Panc1 (cell line): Measurements from ENCODE around the gene THBS2. TPM values are rescaled to one million over a fixed set of nuclear protein-coding genes. Genes with fewer than 3 reads are reported as not detected.

ENCODE experiments used
- ATAC-seq: fragments of 200-7000 bp; cut with Tn5 transposase; 2 replicates; pipeline ENCODE4 v1.9.1; 2020; ENCODE audit warnings: mild to moderate bottlenecking, moderate library complexity
- BruUV-seq: library from RNA; stranded (reverse); fragments of 400-500 nt; replicated peaks from 2 replicates; lab custom pipeline; 2021; lab: Mats Ljungman, UMichigan
- CTCF ChIA-PET: fragments of 300-600 bp; sonication (Branson Sonifier 250); formaldehyde crosslinking; loops from one replicate; lab custom pipeline; 2022; ENCODE audit warnings: antibody characterized with exemption; lab: Charles Lee
- POLR2A ChIA-PET: fragments of 300-600 bp; sonication (Branson Sonifier 250); formaldehyde crosslinking; loops from one replicate; lab custom pipeline; 2022; ENCODE audit warnings: antibody characterized with exemption; lab: Charles Lee
- DNase-seq: peaks from one replicate; pipeline ENCODE4 v3.0.0-alpha.2; 2010; ENCODE audit warnings: low read depth, low spot score
- H3K27ac ChIP-seq: 2 replicates; pipeline ENCODE4 v1.5.1; 2011; ENCODE audit warnings: mild to moderate bottlenecking, low read length, inconsistent platforms
- H3K27me3 ChIP-seq: fragments of 200-500 bp; sonication (Bioruptor generic); 2 replicates; pipeline ENCODE4 v1.6.0; 2014; ENCODE audit warnings: low read length, inconsistent platforms; ENCODE audit not compliant: control insufficient read depth, insufficient read depth
- H3K36me3 ChIP-seq: fragments of 200-500 bp; sonication (Bioruptor generic); 2 replicates; pipeline ENCODE4 v1.5.1; 2014; ENCODE audit warnings: inconsistent platforms, mild to moderate bottlenecking, low read length, moderate library complexity; ENCODE audit not compliant: control insufficient read depth, insufficient read depth
- H3K4me1 ChIP-seq: 2 replicates; pipeline ENCODE4 v1.5.1; 2011; ENCODE audit warnings: inconsistent platforms, mild to moderate bottlenecking, low read length, moderate library complexity; ENCODE audit not compliant: control insufficient read depth, insufficient read depth
- H3K4me3 ChIP-seq, 2 experiments: 2 replicates each; pipeline ENCODE4 v1.5.1; 2011 to 2012; ENCODE audit warnings: low read depth in 2 of 2, low read length in 2 of 2, mild to moderate bottlenecking in 2 of 2, inconsistent platforms in 1 of 2, moderate library complexity in 1 of 2
- H3K9me3 ChIP-seq: fragments of 200-500 bp; sonication (Bioruptor generic); 2 replicates; pipeline ENCODE4 v1.5.1; 2014; ENCODE audit warnings: low read depth, mild to moderate bottlenecking, inconsistent platforms, low read length, moderate library complexity; ENCODE audit not compliant: control insufficient read depth, insufficient read depth
- CTCF ChIP-seq: fragments of 450-650 bp; IDR thresholded peaks from 2 replicates; pipeline ENCODE4 v1.5.1; 2017; ENCODE audit warnings: mild to moderate bottlenecking
- POLR2AphosphoS5 ChIP-seq: IDR thresholded peaks from 2 replicates; pipeline ENCODE4 v1.6.1; 2012; ENCODE audit warnings: mild to moderate bottlenecking, low read depth, low read length, moderate library complexity
- REST ChIP-seq, 2 experiments: IDR thresholded peaks; 2 replicates each; pipeline ENCODE4 v1.6.1; 2011 to 2012; ENCODE audit warnings: low read depth in 2 of 2, control low read depth in 1 of 2, low read length in 1 of 2, mild to moderate bottlenecking in 1 of 2, moderate library complexity in 1 of 2; ENCODE audit not compliant: insufficient read depth in 1 of 2
- SIN3A ChIP-seq: IDR thresholded peaks from 2 replicates; pipeline ENCODE4 v1.6.1; 2012; ENCODE audit warnings: low read depth, mild to moderate bottlenecking, low read length, moderate library complexity, borderline replicate concordance; ENCODE audit not compliant: insufficient read depth
- TCF7L2 ChIP-seq: IDR thresholded peaks from 2 replicates; pipeline ENCODE4 v1.6.1; 2011; ENCODE audit warnings: mild to moderate bottlenecking, low read depth, low read length, inconsistent platforms
- in situ Hi-C: cut with HindIII; loops from 2 replicates; pipeline ENCODE4 v1.10.0; 2016; ENCODE audit warnings: low sequenced_read_pairs, low pct_unique_long_range_greater_than_20kb
- intact Hi-C: fragments of 100-400 bp; cut with micrococcal nuclease; formaldehyde crosslinking; loops from one replicate; pipeline ENCODE4 v1.10.0; 2022; ENCODE audit not compliant: unreplicated experiment
- total RNA-seq: library from RNA; stranded (reverse); gene quantifications from one replicate; pipeline ENCODE4 v1.2.1, GENCODE V29; 2021; ENCODE audit not compliant: unreplicated experiment

Gene THBS2
- total RNA-seq, 1 experiment from 2014 or later, result 0.05 TPM

- CTCF ChIA-PET, result no interaction called here
- no peak overlapping the region for H3K4me3 ChIP-seq
- BruUV-seq, result no TSS peak
Observed at GRCh38 chr6:169169941-169170582, 83.6 kb downstream of the THBS2 start.

GRCh38 chr6:169169375-169169774, 84.3 kb downstream of the THBS2 start:
- BruUV-seq, result no TSS peak
- H3K9me3 ChIP-seq, result no peaks in the 10 kb centered on the region
- H3K4me3 ChIP-seq, result no peak overlapping the region
- H3K4me1 ChIP-seq, result peaks cover 7% of the 10 kb centered on the region; the same call in 1 of the 2 replicates
- H3K27ac ChIP-seq, result no peak overlapping the region
- TF ChIP-seq CTCF (no peak), POLR2AphosphoS5 (no peak), TCF7L2 (no peak), REST (IDR thresholded peaks at IDR 0.05; ENCODE audit: insufficient read depth in 1 of 2, low read depth in 2 of 2, low read length in 1 of 2) (no peak), SIN3A (no peak)
- in situ Hi-C loops (no loop called here), intact Hi-C loops (no loop called here)
- DNase-seq (no peak), ATAC-seq (no peak)
- H3K27me3 ChIP-seq, result no peaks in the 10 kb centered on the region
- no peaks in the 10 kb centered on the region for H3K36me3 ChIP-seq
- ChIA-PET CTCF (no interaction called here), POLR2A (no interaction called here)

More at GRCh38 chr6:169169941-169170582, 83.6 kb downstream of the THBS2 start:
- TF ChIP-seq POLR2AphosphoS5 (no peak), REST (IDR thresholded peaks at IDR 0.05; ENCODE audit: insufficient read depth in 1 of 2, low read depth in 2 of 2, low read length in 1 of 2) (no peak)
- intact Hi-C loops (no loop called here), in situ Hi-C loops (no loop called here)
- Histone ChIP-seq H3K27ac (no peak overlapping the region), H3K27me3 (no peaks in the 10 kb centered on the region), H3K4me1 (peaks cover 7% of the 10 kb centered on the region; the same call in 1 of the 2 replicates), H3K9me3 (no peaks in the 10 kb centered on the region), H3K36me3 (no peaks in the 10 kb centered on the region)
- ATAC-seq, result no peak
- POLR2A ChIA-PET, result no interaction called here
- no peak for DNase-seq
